Vagina (tissue), 2 donors: ENCODE data around the gene POLN.

Experiments used
- CTCF ChIP-seq, 3 experiments: fragments of 450-650 bp in 2 of 3; fragments of 200-600 bp in 1 of 3; sonication (generic) in 1 of 3; IDR thresholded peaks; one replicate each; pipeline ENCODE4 v1.5.1; 2017 to 2019; ENCODE audit warnings: antibody characterized with exemption in 3 of 3, mild to moderate bottlenecking in 2 of 3, moderate library complexity in 2 of 3
- POLR2A ChIP-seq, 2 donors: fragments of 450-650 bp; IDR thresholded peaks; one replicate each; pipeline ENCODE4 v1.6.1; 2017; ENCODE audit warnings: antibody characterized with exemption in 2 of 2, mild to moderate bottlenecking in 2 of 2, moderate library complexity in 2 of 2

- TF ChIP-seq CTCF (IDR thresholded peaks at IDR 0.05) (no peak), POLR2A (IDR thresholded peaks at IDR 0.05) (no peak)
Measured at GRCh38 chr4:2076908-2077536, 164.9 kb downstream of the POLN start.
